ENCODE data around the gene ADH1A.
"Not testable (repeated sequence)": the region's sequence is repeated elsewhere in the genome, so short reads cannot be mapped to it uniquely, and the experiment has no call there.

The ADH1A gene

DNA sequence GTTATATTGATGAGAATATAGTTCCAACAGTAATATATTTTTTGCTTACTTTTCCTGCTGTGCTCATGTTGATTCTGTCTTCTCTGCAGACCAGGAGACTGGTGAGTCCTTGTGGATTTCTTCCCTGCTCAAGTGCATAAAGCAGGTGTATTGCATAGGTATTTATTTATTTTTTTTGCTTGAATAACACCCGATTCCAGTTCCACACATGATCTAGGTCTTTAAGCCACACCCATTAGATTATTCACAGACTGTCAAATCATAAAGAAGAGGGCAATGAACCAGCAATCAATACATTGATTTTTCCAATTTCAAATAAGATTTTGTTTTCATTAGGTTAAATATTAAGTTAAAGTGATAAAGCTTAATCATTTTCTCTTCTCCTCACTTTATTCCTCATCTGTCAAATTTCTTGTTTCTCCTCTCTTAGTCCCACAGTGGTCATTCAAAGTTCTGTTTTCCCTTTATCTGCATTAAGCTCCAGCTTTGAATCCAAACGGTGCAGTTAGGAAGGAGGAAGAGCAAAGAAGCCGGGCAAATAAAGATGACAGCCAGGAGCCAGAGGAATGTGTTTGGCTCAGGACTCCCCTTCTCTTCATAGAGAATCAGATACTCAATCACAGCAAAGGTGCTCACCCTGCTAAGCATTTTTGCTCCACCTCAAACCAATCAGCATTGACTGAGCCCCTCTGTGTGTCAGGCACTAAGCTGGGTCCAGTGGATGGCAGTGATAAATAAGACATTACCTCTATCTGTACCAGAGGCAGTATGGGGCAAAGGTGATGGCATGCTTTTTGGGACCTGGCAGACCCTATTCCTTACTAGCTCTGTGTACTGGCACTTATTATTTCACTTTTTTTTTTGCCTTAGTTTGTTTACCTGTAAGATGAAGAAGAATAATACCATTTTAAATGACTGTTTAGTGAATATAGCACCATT, at the start of gene ADH1A:
Gene ADH1A (minus strand): TSS at position 138 of the 939 bp plus-strand sequence. CDS start 71 bp downstream, at position 67.
- DNase-seq = no peak

DNA sequence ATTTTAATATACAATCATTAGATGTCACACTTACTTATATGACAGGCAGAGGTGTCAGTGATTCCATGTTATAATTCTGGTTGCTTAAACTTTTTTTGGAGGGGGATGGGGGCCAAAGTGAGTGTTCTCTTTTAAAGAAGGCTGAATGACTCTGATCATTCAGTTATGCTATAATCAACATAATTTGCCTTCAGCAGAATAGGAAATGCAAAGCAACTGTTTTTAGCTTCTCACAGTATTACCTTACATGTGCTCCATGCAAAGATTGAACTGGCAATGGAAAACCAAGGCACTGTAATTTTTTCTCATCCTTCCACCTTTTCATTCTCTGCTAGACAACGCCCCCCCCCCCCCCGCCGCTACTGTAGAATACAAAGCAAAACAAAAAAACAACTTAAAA, 48.4 kb upstream of the ADH1A start:
- DNase-seq = no peak

DNA sequence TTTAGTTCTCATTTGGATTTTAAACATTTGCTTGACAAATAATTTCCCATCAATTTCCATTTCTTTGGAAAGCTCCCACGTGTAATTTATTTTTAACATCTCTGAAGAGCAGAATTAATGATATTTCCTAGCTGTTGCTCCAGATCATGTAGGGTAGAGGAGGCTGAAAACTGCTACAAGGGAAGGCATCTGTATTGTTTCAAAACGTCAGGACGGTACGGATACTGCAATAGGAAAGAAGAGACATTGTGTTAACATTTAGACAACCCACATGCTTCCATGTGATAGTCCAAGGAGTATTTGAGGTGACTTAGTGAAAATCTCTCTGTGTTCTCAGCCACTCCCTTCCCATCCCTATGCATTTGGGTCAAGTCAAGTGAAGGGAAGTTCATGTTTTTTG, 45.8 kb upstream of the ADH1A start:
- DNase-seq = no peak

DNA sequence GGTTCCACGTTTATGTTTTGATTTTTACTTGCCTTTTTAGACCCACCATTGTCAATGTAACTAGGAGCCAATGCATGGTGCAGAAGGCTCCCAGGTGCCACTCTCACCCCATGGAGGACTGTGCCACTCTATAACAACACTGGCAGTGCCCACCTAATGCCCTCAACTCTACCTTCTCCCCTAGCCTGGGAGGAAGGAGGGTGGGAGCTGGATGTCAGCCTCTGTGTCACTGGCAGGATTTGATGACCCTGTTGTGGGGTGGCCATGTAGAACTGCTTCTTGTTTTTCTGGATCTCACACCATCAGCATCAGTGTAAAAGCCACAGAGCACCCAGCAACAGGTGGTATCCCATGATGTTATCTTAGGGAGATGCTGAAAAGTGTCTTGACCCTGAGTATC, 44.1 kb upstream of the ADH1A start:
- DNase-seq = no peak

DNA sequence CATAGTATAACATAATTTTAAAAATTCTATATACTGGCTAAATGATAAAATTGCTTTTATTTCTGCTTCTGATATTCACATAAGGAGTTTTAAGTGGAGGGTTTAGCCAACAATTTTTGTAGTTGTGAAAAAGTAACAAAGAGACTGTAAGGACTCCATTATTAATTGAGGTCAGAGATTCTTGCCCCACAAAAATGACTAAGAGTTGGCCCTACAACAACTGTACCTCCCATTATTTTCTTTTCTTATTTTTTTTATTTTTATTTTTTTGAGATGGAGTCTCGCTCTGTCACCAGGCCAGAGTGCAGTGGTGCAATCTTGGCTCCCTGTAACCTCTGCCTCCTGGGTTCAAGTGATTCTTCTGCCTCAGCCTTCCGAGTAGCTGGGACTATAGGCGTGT, 39.9 kb upstream of the ADH1A start:
- DNase-seq = no peak

DNA sequence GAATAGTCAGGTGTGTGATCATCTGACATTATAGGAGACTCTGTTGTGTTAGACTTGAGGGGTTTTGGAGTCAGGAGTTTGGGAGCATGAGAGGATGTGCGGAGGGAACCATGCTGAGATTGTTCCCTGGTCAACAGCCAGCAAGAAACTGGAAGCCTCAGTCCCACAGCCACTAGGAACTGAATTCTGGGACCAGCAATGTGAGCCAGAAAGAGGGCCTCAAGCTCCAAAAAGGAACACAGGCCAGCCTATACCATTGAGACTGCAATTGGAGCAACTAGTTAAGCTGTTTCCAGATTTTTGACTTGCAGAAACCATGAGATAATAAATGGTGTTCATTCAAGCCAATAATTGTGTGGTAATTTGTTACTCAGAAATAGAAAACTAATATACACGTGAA, 39.1 kb upstream of the ADH1A start:
- DNase-seq = no peak

DNA sequence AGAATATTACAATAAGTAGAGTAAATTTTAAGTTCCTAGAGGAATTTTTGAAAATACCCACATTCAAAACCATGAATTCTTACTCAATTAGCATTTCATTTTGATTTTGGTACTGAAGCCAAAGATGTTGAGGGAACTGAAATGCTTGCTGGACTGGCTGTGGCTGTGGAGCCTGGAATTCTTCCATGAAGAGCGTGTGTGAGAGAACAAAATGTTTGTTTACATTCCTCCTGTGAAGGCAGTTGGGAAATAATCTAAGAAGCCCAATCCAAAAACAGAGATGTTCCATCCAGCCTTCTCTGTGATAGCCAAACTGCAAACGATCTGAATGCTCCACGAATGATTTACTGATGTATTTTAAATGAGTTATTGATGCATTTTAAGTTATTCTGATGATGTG, 34.2 kb upstream of the ADH1A start:
- DNase-seq = no peak

DNA sequence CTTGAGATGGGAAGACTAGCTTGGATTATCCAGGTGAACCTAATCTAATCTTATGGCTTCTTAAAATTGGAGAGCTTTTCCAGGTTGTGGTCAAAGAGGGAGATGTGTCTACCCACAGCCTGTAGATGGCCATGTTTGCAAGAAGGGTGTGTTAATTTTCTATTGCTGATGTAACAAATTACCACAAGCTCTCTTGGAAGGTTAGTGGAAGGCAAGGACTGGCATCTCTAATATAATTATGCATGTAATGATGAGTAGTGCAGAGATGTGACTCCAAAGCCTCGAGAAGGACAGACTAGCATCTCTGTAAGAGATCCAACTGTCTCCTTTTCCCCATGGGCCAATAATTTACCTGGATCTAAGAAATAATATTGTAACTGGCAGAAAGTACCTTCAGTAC, 33.6 kb upstream of the ADH1A start:
- no peak for DNase-seq

DNA sequence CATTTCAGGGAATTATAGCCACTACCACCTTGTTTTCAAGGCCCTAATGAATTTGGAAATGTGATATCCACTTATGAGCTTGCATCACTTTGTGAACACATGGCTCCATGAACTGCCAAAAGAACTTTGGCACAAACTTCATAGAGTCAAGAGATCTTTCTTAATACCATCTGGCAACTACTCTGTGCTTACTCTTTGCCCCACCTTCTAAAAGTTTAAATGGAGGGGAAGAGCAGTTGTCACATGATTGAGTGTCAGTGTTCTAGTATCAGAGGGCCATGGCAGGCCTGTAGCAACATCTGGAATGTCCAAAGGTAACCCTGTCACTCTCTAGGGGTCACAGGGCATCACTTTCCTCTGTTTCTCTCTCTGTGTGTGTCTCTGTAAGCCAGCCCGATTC, 33.0 kb upstream of the ADH1A start:
- no peak for DNase-seq

DNA sequence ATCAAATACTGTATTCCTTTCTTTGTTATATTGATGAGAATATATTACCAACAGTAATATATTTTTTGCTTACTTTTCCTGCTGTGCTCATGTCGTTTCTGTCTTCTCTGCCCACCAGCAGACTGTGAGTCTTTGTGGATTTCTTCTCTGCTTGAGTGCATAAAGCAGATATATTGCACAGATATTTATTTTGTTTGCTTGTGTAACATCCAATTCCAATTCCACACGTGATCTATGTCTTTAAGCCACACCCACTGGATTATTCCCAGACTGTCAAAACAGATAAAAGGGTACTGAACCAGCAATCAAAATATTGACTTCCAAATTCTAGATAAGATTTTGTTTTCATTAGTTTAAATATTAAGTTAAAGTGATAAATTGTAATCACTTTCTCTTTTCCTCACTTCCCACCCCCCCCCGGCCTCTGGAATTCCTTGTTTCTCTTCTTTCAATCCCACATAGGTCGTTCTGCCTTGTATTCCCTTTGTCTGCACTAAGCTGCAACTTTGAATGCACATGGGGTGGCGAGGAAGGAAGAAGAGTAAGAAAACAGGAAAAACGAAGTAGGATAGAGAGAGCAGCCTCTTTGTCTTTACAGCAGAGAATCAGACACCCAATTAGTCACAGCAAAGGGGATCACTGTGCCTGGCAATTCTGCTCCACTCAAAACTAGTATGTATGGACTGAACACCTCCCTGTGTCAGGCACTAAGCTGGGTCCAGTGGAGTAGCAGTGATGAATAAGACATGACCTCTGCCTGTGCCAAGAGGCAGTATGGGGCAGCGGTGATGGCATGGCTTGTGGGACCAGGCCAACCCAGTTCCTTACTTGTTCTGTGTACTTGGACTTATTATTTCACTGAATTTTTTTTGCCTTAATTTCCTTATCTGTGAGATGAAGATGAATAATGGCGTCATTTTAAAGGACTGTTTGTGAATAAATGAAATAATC, 30.7 kb upstream of the ADH1A start, which contains the start of gene ADH1B:
Gene ADH1B (minus strand): TSS at position 161 of the 951 bp plus-strand sequence. CDS start 70 bp downstream, at position 91.
- no peak for DNase-seq

DNA sequence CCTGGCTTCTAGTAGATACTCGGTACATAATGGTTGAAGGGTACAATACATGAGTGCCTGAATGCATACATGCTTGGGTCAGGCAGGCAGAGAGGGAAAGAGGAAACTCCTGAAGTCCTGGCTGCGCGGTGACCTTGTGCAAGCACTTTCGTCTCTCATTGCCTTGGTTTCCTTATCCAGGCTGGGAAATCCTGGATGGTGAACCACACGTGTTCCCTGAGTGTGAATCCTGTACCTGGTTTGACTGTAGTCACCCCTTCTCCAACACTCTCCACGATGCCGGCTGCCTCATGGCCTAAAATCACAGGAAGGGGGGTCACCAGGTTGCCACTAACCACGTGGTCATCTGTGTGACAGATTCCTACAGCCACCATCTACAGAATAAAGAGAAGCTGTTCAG, 27.0 kb upstream of the ADH1A start:
- not testable (repeated sequence) for DNase-seq

DNA sequence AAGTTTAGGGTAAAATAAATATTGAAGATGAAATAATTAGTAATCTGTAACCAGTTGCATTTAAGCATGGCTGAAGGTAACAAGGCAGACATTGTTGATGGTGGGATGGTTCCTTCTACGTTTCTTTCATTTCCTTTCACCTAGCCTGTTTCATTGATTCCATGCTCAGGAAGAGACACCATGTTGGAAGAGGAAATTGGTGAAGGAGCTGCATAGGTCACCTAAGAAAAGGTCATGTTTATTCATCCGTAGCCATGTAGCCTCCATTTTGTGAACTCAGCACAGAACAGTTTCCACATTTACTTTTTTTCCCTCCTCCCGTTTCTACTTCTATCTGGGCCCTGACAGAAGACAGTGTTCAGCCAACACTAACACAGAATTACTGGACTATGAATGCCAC, 26.6 kb upstream of the ADH1A start:
- DNase-seq = no peak

DNA sequence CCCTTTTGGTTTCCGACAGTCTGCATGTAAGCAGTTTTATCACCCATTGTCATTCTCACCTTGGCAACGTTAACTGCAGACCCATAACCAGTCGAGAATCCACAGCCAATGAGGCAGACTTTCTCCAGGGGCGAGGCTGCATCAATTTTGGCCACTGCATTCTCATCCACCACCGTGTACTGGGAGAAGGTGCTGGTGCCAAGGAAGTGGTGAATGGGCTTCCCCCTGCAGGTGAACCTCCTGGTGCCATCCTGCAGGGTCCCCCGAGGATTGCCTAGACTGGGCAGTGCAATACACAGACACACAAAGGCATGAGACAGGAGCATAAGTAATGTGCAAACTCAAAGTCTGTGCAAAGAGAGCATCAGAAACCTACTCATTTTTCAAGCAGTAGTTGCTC, 25.1 kb upstream of the ADH1A start:
- DNase-seq = no peak

DNA sequence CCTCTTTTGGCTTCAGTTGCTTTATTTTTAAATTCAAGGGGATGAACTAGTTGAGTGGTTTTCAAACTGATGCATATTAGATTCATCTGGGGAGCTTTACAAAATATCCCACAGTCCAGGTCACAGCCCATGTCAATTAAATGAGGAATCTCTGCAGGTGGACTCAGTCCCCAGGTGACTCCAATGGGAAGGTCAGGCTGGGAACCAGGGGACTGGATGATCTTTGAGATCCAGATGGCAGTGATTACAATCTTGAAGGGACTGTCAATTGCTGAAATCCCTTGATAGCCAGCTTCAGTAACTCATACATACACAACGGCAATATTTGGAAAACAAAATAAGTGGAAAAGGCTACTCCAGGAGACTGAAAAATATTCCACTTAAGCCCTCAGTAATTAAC, 23.4 kb upstream of the ADH1A start:
- DNase-seq = no peak

DNA sequence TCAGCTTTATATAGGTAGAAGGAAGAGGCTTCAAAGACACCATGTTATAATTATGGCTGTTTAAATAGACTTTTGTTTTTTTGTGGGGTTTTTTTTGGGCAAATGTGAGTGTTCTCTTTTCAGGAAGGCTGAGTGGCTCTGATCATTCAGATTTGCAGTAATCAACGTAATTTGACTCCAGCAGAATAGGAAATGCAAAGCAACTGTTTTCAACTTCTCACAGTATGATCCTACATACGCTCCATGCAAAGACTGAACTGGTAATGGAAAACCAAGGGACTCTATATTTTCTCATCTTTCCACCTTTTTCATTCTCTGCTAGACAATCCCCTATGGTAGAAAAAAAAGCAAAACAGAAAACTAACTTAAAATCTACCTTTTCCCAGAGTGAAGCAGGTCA, 19.6 kb upstream of the ADH1A start:
- no peak for DNase-seq

DNA sequence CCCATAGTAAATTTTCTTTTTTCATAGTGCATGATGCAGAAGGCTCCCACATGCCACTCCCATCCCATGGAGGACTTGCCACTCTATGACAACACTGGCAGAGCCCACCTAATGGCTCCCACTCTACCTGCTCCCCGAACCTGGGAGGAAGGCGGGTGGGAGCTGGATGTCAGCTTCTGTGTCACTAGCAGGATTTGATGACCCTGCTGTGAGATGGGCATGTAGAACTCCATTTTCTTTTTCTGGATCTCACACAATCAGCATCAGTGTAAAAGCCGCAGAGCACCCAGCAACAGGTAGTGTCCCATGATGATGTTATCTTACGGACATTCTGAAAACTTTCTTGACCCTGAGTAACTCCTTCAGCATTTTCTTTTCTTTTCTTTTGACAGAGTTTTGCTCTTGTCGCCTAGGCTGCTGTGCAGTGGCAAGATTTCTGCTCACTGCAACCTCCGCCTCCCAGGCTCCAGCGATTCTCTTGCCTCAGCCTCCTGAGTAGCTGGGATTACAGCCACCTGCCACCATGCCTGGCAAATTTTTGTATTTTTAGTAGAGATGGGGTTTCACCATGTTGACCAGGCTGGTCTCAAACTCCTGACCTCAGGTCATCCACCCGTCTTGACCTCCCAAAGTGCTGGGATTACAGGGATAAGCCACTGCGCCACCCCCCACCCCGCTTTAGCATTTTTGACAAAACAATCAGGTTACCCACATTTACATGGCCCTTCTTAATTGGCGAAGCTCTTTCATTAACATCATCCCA, 15.0 kb upstream of the ADH1A start:
- no peak for DNase-seq

DNA sequence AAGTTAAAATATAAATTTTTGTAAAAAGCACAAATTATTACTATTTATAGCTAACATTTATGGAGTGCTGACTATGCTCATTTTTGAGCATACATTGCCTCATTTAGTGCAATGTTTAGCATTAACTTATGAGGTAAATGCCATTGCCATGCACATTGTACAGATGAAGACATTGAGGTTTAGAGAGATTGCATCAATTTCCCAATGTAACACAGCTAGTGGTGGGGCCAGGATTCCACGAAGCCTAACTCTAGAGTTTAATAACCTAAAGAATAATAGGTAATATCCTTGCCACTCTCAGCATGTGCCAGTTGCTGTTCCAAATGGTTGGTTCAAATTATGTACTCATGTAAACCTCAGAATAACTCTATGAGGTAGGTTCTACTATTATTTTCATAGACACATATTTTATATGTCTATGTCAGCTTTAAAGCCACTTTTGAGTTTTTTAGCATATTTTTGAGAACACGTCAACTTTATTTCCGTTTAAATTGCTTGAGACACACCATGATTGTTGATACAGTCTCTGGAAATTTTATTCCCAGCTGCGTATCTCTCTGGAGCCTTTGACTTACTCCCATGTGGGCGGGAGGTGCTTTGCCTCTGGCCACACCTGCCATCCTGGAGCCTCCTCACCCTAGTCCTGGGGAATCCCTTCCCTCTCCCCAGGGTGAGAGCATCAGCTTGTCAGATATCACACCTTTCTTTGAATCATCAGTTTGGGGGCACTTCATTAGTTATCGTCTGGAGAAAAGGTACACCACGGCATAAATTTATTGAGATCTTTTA, 10.8 kb upstream of the ADH1A start:
- no peak for DNase-seq

DNA sequence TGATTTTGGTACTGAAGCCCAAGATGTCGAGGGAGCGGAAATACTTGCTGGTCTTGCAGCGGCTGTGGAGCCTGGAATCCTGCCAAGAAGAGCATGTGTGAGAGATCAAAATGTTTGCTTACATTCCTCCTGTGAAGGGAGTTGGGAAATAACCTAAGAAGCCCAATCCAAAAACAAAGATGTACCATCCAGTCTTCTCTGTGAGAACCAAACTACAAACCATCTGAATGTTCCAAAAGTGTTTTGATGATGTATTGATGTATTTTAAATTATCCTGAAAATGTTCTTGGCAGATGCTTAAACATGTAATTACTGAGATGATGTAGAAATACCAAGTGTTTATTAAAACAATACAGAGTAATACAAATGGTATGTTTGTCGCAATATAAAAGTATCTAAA, 10.1 kb upstream of the ADH1A start:
- no peak for DNase-seq

DNA sequence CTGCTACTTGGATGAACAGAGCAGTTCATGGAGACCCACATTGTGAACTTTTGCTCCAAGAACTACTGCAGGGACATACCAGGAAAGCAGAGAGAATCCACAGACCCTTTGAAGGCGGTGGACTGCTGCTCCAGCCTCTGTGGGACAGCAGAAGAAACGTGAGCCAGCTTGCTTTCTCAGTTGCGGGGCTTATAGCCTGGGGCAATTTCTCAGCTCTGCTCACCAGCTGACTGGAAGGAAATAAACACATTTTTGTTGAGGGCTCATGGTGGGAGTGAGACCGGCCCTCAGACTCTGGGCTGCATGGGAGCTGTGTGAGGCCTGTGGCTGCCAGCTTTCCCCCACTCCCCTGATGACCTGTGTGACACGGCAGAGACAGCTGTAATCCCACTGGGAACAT, 2.6 kb upstream of the ADH1A start:
- no peak for DNase-seq

DNA sequence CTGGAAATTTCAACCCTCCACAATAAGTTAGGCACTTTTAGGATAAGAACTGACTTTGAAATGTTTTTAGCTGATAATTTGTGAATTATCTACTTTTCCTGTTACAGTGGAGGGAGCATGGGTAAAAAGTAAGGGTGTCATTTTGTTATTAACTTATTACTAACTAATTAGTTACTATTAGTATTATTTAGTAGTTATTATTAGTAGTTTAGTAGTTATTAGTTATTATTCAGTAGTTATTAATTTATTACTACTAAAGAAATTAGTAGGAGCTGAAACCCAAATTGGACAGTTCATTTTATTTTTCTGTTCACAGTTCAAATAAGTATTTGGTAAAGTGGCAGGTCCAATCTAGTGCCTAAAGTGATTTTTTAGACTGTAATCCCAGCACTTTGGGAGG, 5.4 kb downstream of the ADH1A start:
- no peak for DNase-seq

DNA sequence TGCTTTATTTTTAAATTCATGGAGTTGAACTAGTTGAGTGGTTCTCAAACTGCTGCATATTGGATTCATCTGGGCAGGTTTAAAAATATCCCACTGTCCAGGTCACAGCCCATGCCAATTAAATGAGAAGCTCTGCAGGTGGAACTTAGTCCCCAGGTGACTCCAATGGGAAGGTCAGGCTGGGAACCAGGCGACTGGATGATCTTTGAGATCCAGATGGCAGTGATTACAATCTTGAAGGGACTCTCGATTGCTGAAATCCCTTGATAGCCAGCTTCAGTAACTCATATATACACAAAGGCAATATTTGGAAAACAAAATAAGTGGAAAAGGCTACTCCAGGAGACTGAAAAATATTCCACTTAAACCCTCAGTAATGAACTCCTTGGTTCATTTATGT, 8.1 kb downstream of the ADH1A start:
- no peak for DNase-seq

DNA sequence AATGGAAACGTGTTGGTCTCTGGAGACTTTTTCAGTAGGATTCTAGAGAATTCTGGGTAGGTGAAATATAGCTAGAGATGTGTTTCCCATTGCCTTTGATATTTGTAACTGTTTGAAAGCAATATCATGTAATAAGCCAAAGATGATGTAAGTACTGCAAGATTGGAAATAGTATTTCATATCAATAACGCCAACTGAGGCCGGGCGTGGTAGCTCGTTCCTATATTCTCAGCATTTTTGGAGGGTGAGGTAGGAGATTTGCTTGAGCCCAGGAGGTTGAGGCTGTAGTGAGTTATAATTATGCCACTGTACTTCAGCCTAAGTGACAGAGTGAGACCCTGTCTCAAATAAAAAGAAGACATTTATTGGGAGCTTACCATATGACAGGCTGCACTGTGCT, 9.5 kb downstream of the ADH1A start:
- DNase-seq = no peak
